ENCODE data around the gene PIR. TPM values are rescaled to one million over a fixed set of nuclear protein-coding genes. Genes with fewer than 3 reads are reported as not detected.

PIR gene
- total and polyA plus RNA-seq, 2 of the 8 experiments (the other 6 are each of a cell fraction or from before 2014, with no cell fraction given), result 6.4 to 10.3 TPM

DNA sequence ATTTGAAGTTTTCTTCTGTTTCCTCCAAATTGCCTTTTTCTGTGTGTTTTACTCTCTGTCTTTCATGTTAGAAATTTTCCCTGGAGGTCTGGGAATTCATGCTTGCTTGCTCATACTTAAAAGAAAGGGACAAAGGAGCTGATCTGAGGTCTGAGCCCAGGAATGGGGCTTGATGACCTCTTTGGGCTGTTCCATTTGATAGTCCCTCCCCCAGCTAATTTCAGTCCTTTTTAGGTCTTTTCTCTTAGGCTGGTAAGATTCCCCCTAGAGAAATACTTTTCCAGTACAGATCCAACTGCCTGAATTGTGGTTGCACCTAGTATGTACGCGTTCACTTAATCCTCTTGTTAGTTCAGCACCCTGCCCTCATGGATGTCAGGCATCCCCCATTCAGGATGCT is 152.3 kb downstream of the PIR start:
- Histone ChIP-seq H2BK15ac (ENCODE audit: low read length) (no peak overlapping the region), H3K9me3 (ENCODE audit: insufficient read depth in 2 of 2, low read depth in 1 of 2, low read length in 1 of 2) (no peaks in the 10 kb centered on the region), H3K79me2 (ENCODE audit: control insufficient read depth in 1 of 2, insufficient read depth in 2 of 2, low read length in 2 of 2) (no peaks in the 10 kb centered on the region), H3K9ac (replicated peaks in 1 of 4; ENCODE audit: extremely low read depth in 1 of 4, low read depth in 3 of 4, low read length in 3 of 4) (no peak overlapping the region), H4K5ac (ENCODE audit: insufficient read length, low read depth, low read length) (no peak overlapping the region), H3K56ac (replicated peaks; ENCODE audit: insufficient read length, low read depth, low read length) (no peak overlapping the region), H3K4me1 (replicated peaks in 1 of 4; ENCODE audit: control insufficient read depth in 3 of 4, insufficient read depth in 4 of 4, low read length in 3 of 4) (no peaks in the 10 kb centered on the region), H3K27ac (ENCODE audit: low read depth, low read length) (no peak overlapping the region), H2BK120ac (replicated peaks; ENCODE audit: low read depth, low read length) (no peak overlapping the region), H3K14ac (ENCODE audit: insufficient read length) (no peak overlapping the region), H3K36me3 (ENCODE audit: control insufficient read depth in 2 of 4, insufficient read depth in 4 of 4, low read length in 3 of 4) (no peaks in the 10 kb centered on the region), H3K23ac (ENCODE audit: insufficient read length) (no peak overlapping the region), H4K8ac (ENCODE audit: extremely low read depth, insufficient read depth, low read length) (no peak overlapping the region), H3K27me3 (replicated peaks in 1 of 4; ENCODE audit: control insufficient read depth in 3 of 4, extremely low read depth in 1 of 4, insufficient read depth in 3 of 4, low read length in 3 of 4) (no peaks in the 10 kb centered on the region), H2AK5ac (ENCODE audit: low read depth, low read length) (no peak overlapping the region), H4K20me1 (replicated peaks in 1 of 2; ENCODE audit: control insufficient read depth in 1 of 2, insufficient read depth in 2 of 2, low read length in 2 of 2) (no peaks in the 10 kb centered on the region), H2BK20ac (ENCODE audit: low read length) (no peak overlapping the region), H3K79me1 (ENCODE audit: low read depth, low read length) (no peaks in the 10 kb centered on the region), H2BK5ac (ENCODE audit: low read depth, low read length) (no peak overlapping the region), H3K4me3 (ENCODE audit: extremely low read depth in 1 of 4, insufficient read depth in 2 of 4, low read depth in 3 of 4, low read length in 4 of 4) (no peak overlapping the region), H3K4me2 (ENCODE audit: insufficient read depth in 1 of 2, low read depth in 2 of 2, low read length in 2 of 2) (no peak overlapping the region), H3K18ac (ENCODE audit: extremely low read depth, low read length) (no peak overlapping the region), H3K23me2 (ENCODE audit: low read depth, low read length) (0 out of 2 replicates have a peak, but pooled peaks cover 2% of the 10 kb centered on the region), H4K91ac (replicated peaks; ENCODE audit: insufficient read length, low read length) (no peak overlapping the region), H2BK12ac (ENCODE audit: low read depth, low read length) (no peak overlapping the region), H3K4ac (replicated peaks; ENCODE audit: insufficient read length, low read depth, low read length) (no peak overlapping the region), H2AFZ (ENCODE audit: low read length) (no peak overlapping the region)
- ChIA-PET POLR2A (ENCODE audit: partially characterized antibody) (no interaction called here), CTCF (ENCODE audit: partially characterized antibody) (interaction anchor here (0.8 kb wide), 1 partner anchor 40 kb away, joined by 3 read pairs; no protein-coding TSS in a partner anchor)
- DNase-seq (ENCODE audit: low read depth in 1 of 2, low spot score in 2 of 2), result no peak
- 97% methylated on average over 2 of the region's 2 CpGs; no CpG with 5 or more reads in 1 of the 2 experiments for WGBS, 2 experiments (ENCODE audit: extremely low coverage in 1 of 2, insufficient coverage in 1 of 2, insufficient read length in 1 of 2, insufficient replicate concordance in 2 of 2, low coverage in 1 of 2, low lambda C conversion rate in 2 of 2, missing lambda C conversion rate in 1 of 2)
- no peak for FAIRE-seq
- TF ChIP-seq PHF8 (conservative IDR thresholded peaks at IDR 0.05; ENCODE audit: low read depth, low read length), result no peak
- TF ChIP-seq CREB1 (IDR thresholded peaks at IDR 0.05), result no peak
- no peak for TF ChIP-seq CBX8 (IDR thresholded peaks at IDR 0.05; ENCODE audit: borderline replicate concordance, low read depth, low read length)
- no peak for TF ChIP-seq TBP (IDR thresholded peaks at IDR 0.05; ENCODE audit: low read depth, low read length)
- TF ChIP-seq TEAD4 (IDR thresholded peaks at IDR 0.05; ENCODE audit: low read depth, low read length), result no peak
- no peak for TF ChIP-seq SAP30 (IDR thresholded peaks at IDR 0.05; ENCODE audit: insufficient read depth, insufficient replicate concordance, low read length)
- no peak for TF ChIP-seq CHD1 (IDR thresholded peaks at IDR 0.05; ENCODE audit: low read depth, low read length)
- no peak for TF ChIP-seq SRF (IDR thresholded peaks at IDR 0.05; ENCODE audit: low read depth, low read length)
- TF ChIP-seq RBBP5 (IDR thresholded peaks at IDR 0.05; ENCODE audit: borderline replicate concordance, low read depth, low read length), result no peak
- no peak for TF ChIP-seq NANOG (IDR thresholded peaks at IDR 0.05; ENCODE audit: insufficient read depth, low read depth, low read length, poor library complexity, severe bottlenecking)
- no peak for TF ChIP-seq YY1 (IDR thresholded peaks at IDR 0.05; ENCODE audit: low read depth, low read length)
- no peak for TF ChIP-seq CEBPB (IDR thresholded peaks at IDR 0.05; ENCODE audit: low read depth, low read length)

All from H1 (cell line).